Activated CD8-positive, alpha-beta memory T cell treated with anti-CD3 and anti-CD28 coated beads for 4 hours (primary cell): ENCODE data around the gene WBP2.

Experiments used
- DNase-seq, 2 donors: peaks; one replicate each; pipeline ENCODE4 v3.0.0-alpha.2; 2020; ENCODE audit warnings: low read depth in 2 of 2

The WBP2 gene

GRCh38 chr17:75828741-75829140, 26.4 kb downstream of the WBP2 start:
- DNase-seq: no peak

- no peak for DNase-seq
Measured at GRCh38 chr17:75828076-75828400, 27.1 kb downstream of the WBP2 start.

GRCh38 chr17:75827308-75828075, 27.6 kb downstream of the WBP2 start:
- peak; percentile 38 to 50 for DNase-seq

GRCh38 chr17:75826561-75827307, 28.4 kb downstream of the WBP2 start:
- no peak for DNase-seq

- no peak for DNase-seq
Measured at GRCh38 chr17:75825748-75826370, 29.3 kb downstream of the WBP2 start.

- DNase-seq: no peak
Measured at GRCh38 chr17:75825149-75825552, 30.0 kb downstream of the WBP2 start.

GRCh38 chr17:75824666-75825065, 30.5 kb downstream of the WBP2 start:
- DNase-seq: no peak

GRCh38 chr17:75824050-75824552, 31.0 kb downstream of the WBP2 start:
- DNase-seq: no peak

GRCh38 chr17:75823257-75824041, 31.7 kb downstream of the WBP2 start:
- no peak for DNase-seq

- no peak for DNase-seq
Measured at GRCh38 chr17:75822800-75823166, 32.4 kb downstream of the WBP2 start.

GRCh38 chr17:75822119-75822799, 32.9 kb downstream of the WBP2 start:
- no peak for DNase-seq

- no peak for DNase-seq
Measured at GRCh38 chr17:75821552-75821951, 33.6 kb downstream of the WBP2 start.

- no peak for DNase-seq
Measured at GRCh38 chr17:75820094-75821080, 34.7 kb downstream of the WBP2 start.

- no peak for DNase-seq
Measured at GRCh38 chr17:75819678-75820077, 35.5 kb downstream of the WBP2 start.

- DNase-seq: no peak
Measured at GRCh38 chr17:75819116-75819515, 36.0 kb downstream of the WBP2 start.

GRCh38 chr17:75818326-75818885, 36.7 kb downstream of the WBP2 start:
- DNase-seq: no peak

- DNase-seq: no peak
Measured at GRCh38 chr17:75817571-75817970, 37.6 kb downstream of the WBP2 start.

- DNase-seq: no peak
Measured at GRCh38 chr17:75816693-75817092, 38.4 kb downstream of the WBP2 start.

- no peak for DNase-seq
Measured at GRCh38 chr17:75815399-75815798, 39.7 kb downstream of the WBP2 start.

- no peak for DNase-seq
Measured at GRCh38 chr17:75814900-75815373, 40.2 kb downstream of the WBP2 start.
